ENCODE results near the gene RNLS. TPM values are rescaled to one million over a fixed set of nuclear protein-coding genes. Genes with fewer than 3 reads are reported as not detected.

RNLS gene
- total RNA-seq, 1 experiment from 2014 or later = not detected

- intact Hi-C loops (cut with micrococcal nuclease) = no loop called here
- Mint-ChIP-seq H3K4me3 (ENCODE audit: unreplicated experiment) (no peak overlapping the region), H3K27ac (ENCODE audit: low read depth, unreplicated experiment) (no peak overlapping the region), H3K36me3 (ENCODE audit: insufficient read depth, unreplicated experiment) (peaks cover 7% of the 10 kb centered on the region), H3K9me3 (ENCODE audit: unreplicated experiment) (no peaks in the 10 kb centered on the region), H3K27me3 (ENCODE audit: insufficient read depth, unreplicated experiment) (no peaks in the 10 kb centered on the region), H3K4me1 (ENCODE audit: insufficient read depth, unreplicated experiment) (no peaks in the 10 kb centered on the region)
- BruUV-seq (replicated peaks) = no TSS peak
- ChIA-PET CTCF (interaction anchor here (1.7 kb wide), 1 partner anchor 9 kb away, joined by 7 read pairs; no protein-coding TSS in a partner anchor), POLR2A (no interaction called here)
- DNase-seq (ENCODE audit: unreplicated experiment) = no peak
- TF ChIP-seq CTCF (IDR thresholded peaks at IDR 0.05; ENCODE audit: unreplicated experiment) = no peak
Measured at GRCh38 chr10:88244781-88245625, 338.1 kb downstream of the RNLS start.

- H3K4me3 Mint-ChIP-seq (ENCODE audit: unreplicated experiment) = no peak overlapping the region
- H3K27ac Mint-ChIP-seq (ENCODE audit: low read depth, unreplicated experiment) = no peak overlapping the region
- ChIA-PET CTCF (no interaction called here), POLR2A (no interaction called here)
- DNase-seq (ENCODE audit: unreplicated experiment) = no peak
- H3K9me3 Mint-ChIP-seq (ENCODE audit: unreplicated experiment) = no peaks in the 10 kb centered on the region
- TF ChIP-seq CTCF (IDR thresholded peaks at IDR 0.05; ENCODE audit: unreplicated experiment) = no peak
- H3K4me1 Mint-ChIP-seq (ENCODE audit: insufficient read depth, unreplicated experiment) = no peaks in the 10 kb centered on the region
- BruUV-seq (replicated peaks) = no TSS peak
- no peaks in the 10 kb centered on the region for H3K27me3 Mint-ChIP-seq (ENCODE audit: insufficient read depth, unreplicated experiment)
- H3K36me3 Mint-ChIP-seq (ENCODE audit: insufficient read depth, unreplicated experiment) = peaks cover 7% of the 10 kb centered on the region
- intact Hi-C loops (cut with micrococcal nuclease) = no loop called here
Measured at GRCh38 chr10:88243836-88244730, 339.0 kb downstream of the RNLS start.

GRCh38 chr10:88243202-88243744, 339.8 kb downstream of the RNLS start:
- no peaks in the 10 kb centered on the region for H3K4me1 Mint-ChIP-seq (ENCODE audit: insufficient read depth, unreplicated experiment)
- intact Hi-C loops (cut with micrococcal nuclease) = no loop called here
- H3K9me3 Mint-ChIP-seq (ENCODE audit: unreplicated experiment) = no peaks in the 10 kb centered on the region
- ChIA-PET CTCF (interaction anchor here (0.5 kb wide), 1 partner anchor 136 kb away, joined by 3 read pairs; no protein-coding TSS in a partner anchor), POLR2A (no interaction called here)
- TF ChIP-seq CTCF (IDR thresholded peaks at IDR 0.05; ENCODE audit: unreplicated experiment) = no peak
- no peak overlapping the region for H3K4me3 Mint-ChIP-seq (ENCODE audit: unreplicated experiment)
- no peak for DNase-seq (ENCODE audit: unreplicated experiment)
- BruUV-seq (replicated peaks) = no TSS peak
- no peaks in the 10 kb centered on the region for H3K27me3 Mint-ChIP-seq (ENCODE audit: insufficient read depth, unreplicated experiment)
- peaks cover 7% of the 10 kb centered on the region for H3K36me3 Mint-ChIP-seq (ENCODE audit: insufficient read depth, unreplicated experiment)
- no peak overlapping the region for H3K27ac Mint-ChIP-seq (ENCODE audit: low read depth, unreplicated experiment)

GRCh38 chr10:88241501-88241900, 341.6 kb downstream of the RNLS start:
- intact Hi-C loops (cut with micrococcal nuclease) = no loop called here
- Mint-ChIP-seq H3K27me3 (ENCODE audit: insufficient read depth, unreplicated experiment) (no peaks in the 10 kb centered on the region), H3K4me1 (ENCODE audit: insufficient read depth, unreplicated experiment) (no peaks in the 10 kb centered on the region), H3K27ac (ENCODE audit: low read depth, unreplicated experiment) (no peak overlapping the region), H3K9me3 (ENCODE audit: unreplicated experiment) (no peaks in the 10 kb centered on the region), H3K4me3 (ENCODE audit: unreplicated experiment) (no peak overlapping the region), H3K36me3 (ENCODE audit: insufficient read depth, unreplicated experiment) (peaks cover 7% of the 10 kb centered on the region)
- no TSS peak for BruUV-seq (replicated peaks)
- no peak for TF ChIP-seq CTCF (IDR thresholded peaks at IDR 0.05; ENCODE audit: unreplicated experiment)
- POLR2A ChIA-PET = interaction anchor here (0.9 to 2.6 kb wide), 3 partner anchors 12 to 89 kb away, joined by 3 to 13 read pairs (median 4); no protein-coding TSS in a partner anchor
- CTCF ChIA-PET = interaction anchor here (0.6 to 0.7 kb wide), 2 partner anchors 12 to 324 kb away, joined by 3 read pairs; no protein-coding TSS in a partner anchor
- DNase-seq (ENCODE audit: unreplicated experiment) = no peak
